ENCODE data around the gene ACTR3.

GRCh38 chr2:113920996-113921395, 31.1 kb downstream of the ACTR3 start:
- TF ChIP-seq REST (IDR thresholded peaks at IDR 0.05; ENCODE audit: borderline replicate concordance) (no peak), SMC3 (conservative IDR thresholded peaks at IDR 0.05; ENCODE audit: poor library complexity) (no peak), RAD21 (conservative IDR thresholded peaks at IDR 0.05) (no peak), POLR2AphosphoS5 (IDR thresholded peaks at IDR 0.05) (no peak), CTCF (IDR thresholded peaks at IDR 0.05; ENCODE audit: poor library complexity, severe bottlenecking) (no peak), EP300 (conservative IDR thresholded peaks at IDR 0.05; ENCODE audit: poor library complexity, severe bottlenecking) (no peak), TAF1 (IDR thresholded peaks at IDR 0.05; ENCODE audit: low read depth) (no peak)

All from neural cell (in vitro differentiated cells).